Gastroesophageal sphincter (tissue), 3 donors: ENCODE measurements around the gene RMI1.

ENCODE experiments used
- CTCF ChIP-seq, 4 experiments: fragments of 200-600 bp in 2 of 4; fragments of 450-650 bp in 2 of 4; sonication (generic) in 1 of 4; IDR thresholded peaks; one replicate each; pipeline ENCODE4 v1.5.1; 2017 to 2019; ENCODE audit warnings: antibody characterized with exemption in 4 of 4, mild to moderate bottlenecking in 2 of 4, moderate library complexity in 2 of 4
- POLR2A ChIP-seq, 2 donors: fragments of 450-650 bp; IDR thresholded peaks; one replicate each; pipeline ENCODE4 v1.6.1; 2017; ENCODE audit warnings: antibody characterized with exemption in 2 of 2, mild to moderate bottlenecking in 2 of 2, moderate library complexity in 1 of 2

GRCh38 chr9:83932851-83933250 is 47.8 kb upstream of the RMI1 start:
- no peak for TF ChIP-seq CTCF (IDR thresholded peaks at IDR 0.05)
- TF ChIP-seq POLR2A (IDR thresholded peaks at IDR 0.05), result no peak
